GM12872 (cell line): ENCODE results near the gene KCNQ5.

ENCODE experiments used
- CTCF ChIP-seq: IDR thresholded peaks from 3 replicates; pipeline ENCODE4 v1.5.1; 2011; ENCODE audit warnings: low read depth, mild to moderate bottlenecking, low read length, moderate library complexity; ENCODE audit not compliant: insufficient read depth

Gene KCNQ5

GRCh38 chr6:72972579-72972978 is 350.7 kb downstream of the KCNQ5 start:
- TF ChIP-seq CTCF = no peak

DNA sequence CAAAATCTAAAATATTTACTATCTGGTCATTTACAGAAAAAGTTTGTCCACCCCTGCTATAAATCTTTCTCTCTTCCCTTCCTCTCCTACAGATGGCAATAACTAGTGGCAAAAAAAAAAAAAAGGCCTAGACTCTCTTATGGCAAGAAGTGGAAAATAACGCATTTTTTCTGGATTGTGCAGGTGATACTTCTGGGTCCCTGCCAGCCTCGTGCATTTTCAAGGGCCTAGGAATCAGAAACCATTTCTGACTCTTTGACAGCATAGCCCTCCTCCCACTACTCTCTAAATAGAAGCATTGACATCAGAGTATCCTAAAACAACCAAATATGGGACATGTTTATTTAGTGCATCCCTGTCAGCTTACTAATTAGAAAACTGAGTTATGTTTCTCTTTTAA is 352.4 kb downstream of the KCNQ5 start:
- TF ChIP-seq CTCF = no peak

DNA sequence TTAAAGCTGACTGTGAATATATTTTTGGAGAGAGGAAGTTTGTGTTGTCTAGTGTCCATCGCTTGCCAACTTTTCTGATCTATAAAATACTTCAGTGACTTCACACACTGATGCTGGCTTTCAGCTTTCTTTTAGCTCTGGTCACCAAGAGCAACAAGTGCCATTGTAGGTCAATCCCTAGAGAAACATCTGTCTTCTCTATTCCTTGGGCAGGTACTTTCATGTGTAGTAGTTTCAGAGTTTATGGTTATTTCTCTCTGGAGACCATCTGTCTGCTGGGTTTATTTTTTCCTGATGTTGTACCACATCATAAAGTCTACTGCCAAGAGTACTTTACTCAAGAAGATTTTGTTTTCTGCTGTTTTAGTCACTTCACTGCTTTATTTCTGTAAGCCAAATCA is 353.5 kb downstream of the KCNQ5 start:
- no peak for TF ChIP-seq CTCF

DNA sequence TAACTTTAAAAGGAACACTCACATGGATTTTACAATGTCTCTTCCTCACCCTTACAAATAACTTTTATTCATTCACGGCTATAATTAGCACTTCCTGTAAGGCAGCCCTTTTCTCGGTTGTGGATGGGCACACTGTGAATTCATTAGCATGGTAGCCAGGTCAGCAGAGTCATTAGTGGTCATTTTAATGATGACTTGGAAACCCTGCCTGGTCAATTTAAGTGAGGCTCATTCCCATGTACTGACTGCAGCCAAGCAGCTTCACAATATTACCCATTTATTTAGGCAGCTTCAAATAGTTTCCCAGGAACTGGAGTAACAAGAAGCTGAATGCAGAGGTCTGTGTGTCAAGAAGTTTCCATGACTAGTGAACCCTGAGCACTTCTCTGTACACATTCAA is 354.6 kb downstream of the KCNQ5 start:
- no peak for TF ChIP-seq CTCF

- TF ChIP-seq CTCF = no peak
Observed at GRCh38 chr6:72977114-72977513, 355.2 kb downstream of the KCNQ5 start.

GRCh38 chr6:72984981-72985665 is 363.3 kb downstream of the KCNQ5 start:
- no peak for TF ChIP-seq CTCF

GRCh38 chr6:72987301-72987700 is 365.4 kb downstream of the KCNQ5 start:
- TF ChIP-seq CTCF = no peak
